CD4-positive, alpha-beta T cell (primary cell): Measurements from ENCODE around the gene P2RX2. TPM values are rescaled to one million over a fixed set of nuclear protein-coding genes. Genes with fewer than 3 reads are reported as not detected.

Experiments used
- ATAC-seq: fragments of 200-7000 bp; cut with Tn5 transposase; one replicate; pipeline ENCODE4 v1.10.0; 2022; ENCODE audit warnings: mild to moderate bottlenecking; ENCODE audit not compliant: poor library complexity
- CTCF ChIA-PET: fragments of 350-600 bp; sonication (Branson Sonifier 250); formaldehyde crosslinking; loops from one replicate; lab custom pipeline; 2021; ENCODE audit warnings: antibody characterized with exemption, inconsistent platforms; lab: Charles Lee
- POLR2A ChIA-PET: fragments of 350-600 bp; sonication (Branson Sonifier 250); formaldehyde crosslinking; loops from one replicate; lab custom pipeline; 2021; ENCODE audit warnings: antibody characterized with exemption, inconsistent platforms; lab: Charles Lee
- DNase-seq, 14 experiments: peaks; one replicate each; pipeline ENCODE4 v3.0.0-alpha.2; 2013 to 2020; ENCODE audit warnings: mixed read lengths in 2 of 14
- H3K27ac ChIP-seq, 2 donors: one replicate each; pipeline versions ENCODE4 v1.5.1 to v1.7.0; 2013; ENCODE audit warnings: low read length in 2 of 2, low read depth in 1 of 2, mild to moderate bottlenecking in 1 of 2
- H3K27me3 ChIP-seq, 2 experiments: 1 replicate in 1 of 2; 2 replicates in 1 of 2; pipeline versions ENCODE4 v1.6.1 to v1.7.0; 2013; ENCODE audit warnings: low read length in 2 of 2, control low read depth in 1 of 2, mild to moderate bottlenecking in 1 of 2, moderate library complexity in 1 of 2; ENCODE audit not compliant: insufficient read depth in 2 of 2, control insufficient read depth in 1 of 2
- H3K36me3 ChIP-seq: one replicate; pipeline ENCODE4 v1.6.1; 2013; ENCODE audit warnings: low read length, control low read depth; ENCODE audit not compliant: insufficient read depth
- H3K4me1 ChIP-seq: one replicate; pipeline ENCODE4 v1.6.1; 2013; ENCODE audit warnings: low read length, control low read depth; ENCODE audit not compliant: insufficient read depth
- H3K4me3 ChIP-seq: one replicate; pipeline ENCODE4 v1.5.1; 2013; ENCODE audit warnings: mild to moderate bottlenecking, low read length, moderate library complexity
- H3K9me3 ChIP-seq, 2 experiments: 1 replicate in 1 of 2; 2 replicates in 1 of 2; pipeline versions ENCODE4 v1.6.1 to v1.7.0; 2013; ENCODE audit warnings: low read length in 2 of 2, mild to moderate bottlenecking in 2 of 2, control low read depth in 1 of 2, moderate library complexity in 1 of 2; ENCODE audit not compliant: control insufficient read depth in 1 of 2, insufficient read depth in 1 of 2
- H3K27ac Mint-ChIP-seq: one replicate; pipeline ENCODE4 v1.8.0; 2020; ENCODE audit warnings: mixed read lengths
- H3K27me3 Mint-ChIP-seq: one replicate; pipeline ENCODE4 v1.8.0; 2021; ENCODE audit warnings: mixed read lengths
- H3K36me3 Mint-ChIP-seq: one replicate; pipeline ENCODE4 v1.8.0; 2021; ENCODE audit warnings: low read depth, mixed read lengths
- H3K4me1 Mint-ChIP-seq: one replicate; pipeline ENCODE4 v1.8.0; 2021; ENCODE audit warnings: low read depth, mixed read lengths
- H3K4me3 Mint-ChIP-seq: one replicate; pipeline ENCODE4 v1.8.0; 2020; ENCODE audit warnings: mild to moderate bottlenecking, mixed read lengths
- H3K9me3 Mint-ChIP-seq: one replicate; pipeline ENCODE4 v1.8.0; 2020; ENCODE audit warnings: mixed read lengths
- CTCF ChIP-seq: fragments of 200-600 bp; IDR thresholded peaks from one replicate; pipeline ENCODE4 v1.8.0; 2022; ENCODE audit warnings: antibody characterized with exemption, mild to moderate bottlenecking
- intact Hi-C, 2 experiments: fragments of 100-400 bp; cut with DNase I in 1 of 2; cut with micrococcal nuclease in 1 of 2; formaldehyde crosslinking; loops; one replicate each; pipeline versions ENCODE4 v1.15.1 to v1.9.0; 2023 to 2025; cut with DNase I, micrococcal nuclease
- microRNA-seq: library from miRNA; unstranded; fragments of <30 nt; microRNA quantifications from one replicate; pipeline ENCODE4 v1.2.0, GENCODE V29; 2021; ENCODE audit warnings: borderline microRNAs expressed, borderline replicate concordance
- total RNA-seq, 174 experiments: library from RNA in 2 of 174; stranded (reverse) in 2 of 174; gene quantifications; one replicate each; pipeline ENCODE4 v1.2.3 and lab custom pipeline; 2021 to 2026

P2RX2 gene
- total RNA-seq, 2 experiments from 2014 or later, result not detected

DNA sequence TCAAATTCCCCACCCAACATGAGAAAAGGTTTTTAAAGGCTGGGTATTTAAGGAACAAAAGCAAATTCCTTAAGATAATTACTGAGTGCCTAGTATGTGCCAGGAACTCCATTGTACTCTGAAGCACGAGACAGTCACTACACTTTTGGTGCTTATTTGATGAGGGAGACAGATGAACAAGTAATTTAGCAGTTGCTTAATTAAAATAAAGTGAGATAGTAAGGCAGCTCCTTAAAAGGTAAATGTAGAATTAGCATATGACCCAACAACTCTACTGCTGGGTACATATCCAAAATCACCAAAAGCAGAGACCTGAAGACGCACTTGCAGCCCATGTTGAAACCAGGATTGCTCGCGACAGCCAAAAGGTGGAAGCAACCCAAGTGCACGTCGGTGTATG lies 47.2 kb downstream of the P2RX2 start:
- no peak for TF ChIP-seq CTCF
- Mint-ChIP-seq H3K27me3 (no peaks in the 10 kb centered on the region), H3K36me3 (peaks cover 92% of the 10 kb centered on the region), H3K9me3 (no peaks in the 10 kb centered on the region), H3K4me1 (peaks cover 16% of the 10 kb centered on the region), H3K27ac (no peak overlapping the region), H3K4me3 (no peak overlapping the region)
- ChIA-PET CTCF (interaction anchor here (1.0 kb wide), 1 partner anchor 11 kb away, joined by 3 read pairs; no protein-coding TSS in a partner anchor), POLR2A (no interaction called here)
- H3K27me3 ChIP-seq, result no peaks in the 10 kb centered on the region
- no peak for DNase-seq
- no peak for ATAC-seq
- intact Hi-C loops, result no loop called here
- H3K27ac ChIP-seq, result no peak overlapping the region
- peaks cover 4% of the 10 kb centered on the region for H3K4me1 ChIP-seq
- H3K36me3 ChIP-seq, result peaks cover 85% of the 10 kb centered on the region
- no peaks in the 10 kb centered on the region for H3K9me3 ChIP-seq
- H3K4me3 ChIP-seq, result no peak overlapping the region

- intact Hi-C loops, result no loop called here
- Histone ChIP-seq H3K27me3 (no peaks in the 10 kb centered on the region), H3K36me3 (peaks cover 76% of the 10 kb centered on the region), H3K9me3 (no peaks in the 10 kb centered on the region), H3K27ac (no peak overlapping the region), H3K4me1 (peaks cover 7% of the 10 kb centered on the region), H3K4me3 (no peak overlapping the region)
- H3K4me3 Mint-ChIP-seq, result no peak overlapping the region
- peaks cover 87% of the 10 kb centered on the region for H3K36me3 Mint-ChIP-seq
- DNase-seq (no peak), ATAC-seq (no peak)
- peaks cover 4% of the 10 kb centered on the region for H3K4me1 Mint-ChIP-seq
- H3K27me3 Mint-ChIP-seq, result no peaks in the 10 kb centered on the region
- POLR2A ChIA-PET, result no interaction called here
- CTCF ChIA-PET, result no interaction called here
- H3K9me3 Mint-ChIP-seq, result no peaks in the 10 kb centered on the region
- TF ChIP-seq CTCF, result no peak
- no peak overlapping the region for H3K27ac Mint-ChIP-seq
Observed at GRCh38 chr12:132668191-132669088, 49.9 kb downstream of the P2RX2 start.

DNA sequence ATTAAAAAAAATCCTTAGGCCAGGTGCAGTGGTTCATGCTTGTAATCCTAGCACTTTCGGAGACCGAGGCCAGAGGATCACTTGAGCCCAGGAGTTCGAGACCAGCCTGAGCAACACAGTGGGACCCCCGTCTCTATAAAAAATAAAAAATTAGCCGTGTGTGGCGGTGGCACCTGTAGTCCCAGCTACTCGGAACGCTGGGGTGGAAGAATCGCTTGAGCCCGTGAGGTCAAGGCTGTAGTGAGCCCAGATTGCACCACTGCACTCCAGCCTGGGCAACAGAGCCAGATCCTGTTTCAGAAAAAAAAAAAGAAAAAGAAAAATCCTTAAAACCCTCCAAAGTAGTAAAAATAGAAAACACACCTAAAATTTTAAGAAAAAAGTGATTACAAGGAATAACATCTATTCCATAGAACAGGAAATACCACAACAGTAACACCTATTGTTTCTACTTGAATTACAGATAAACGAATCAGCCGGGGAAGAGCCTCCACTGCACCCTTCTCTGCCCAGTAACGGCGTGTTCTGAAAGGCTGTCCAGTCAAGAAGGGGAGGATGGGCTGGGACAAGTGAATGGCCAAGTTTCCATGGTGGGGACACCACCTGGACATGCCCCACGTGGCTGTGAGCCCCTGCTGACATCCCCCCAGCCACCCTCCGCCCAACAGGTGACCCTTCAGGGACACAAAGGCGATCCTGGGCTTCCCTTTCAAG lies 50.7 kb downstream of the P2RX2 start:
- POLR2A ChIA-PET, result no interaction called here
- no peak overlapping the region for H3K27ac ChIP-seq
- CTCF ChIA-PET, result no interaction called here
- peaks cover 71% of the 10 kb centered on the region for H3K36me3 ChIP-seq
- DNase-seq, result no peak
- no peak for ATAC-seq
- intact Hi-C loops, result no loop called here
- H3K36me3 Mint-ChIP-seq, result peaks cover 87% of the 10 kb centered on the region
- peaks cover 4% of the 10 kb centered on the region for H3K4me1 Mint-ChIP-seq
- no peaks in the 10 kb centered on the region for H3K9me3 ChIP-seq
- H3K27ac Mint-ChIP-seq, result no peak overlapping the region
- no peak for TF ChIP-seq CTCF
- no peak overlapping the region for H3K4me3 ChIP-seq
- no peaks in the 10 kb centered on the region for H3K27me3 Mint-ChIP-seq
- no peaks in the 10 kb centered on the region for H3K9me3 Mint-ChIP-seq
- no peaks in the 10 kb centered on the region for H3K27me3 ChIP-seq
- H3K4me3 Mint-ChIP-seq, result no peak overlapping the region
- peaks cover 7% of the 10 kb centered on the region for H3K4me1 ChIP-seq

Small RNAs within 50 kb of the gene (microRNA-seq; reads per million reads assigned to microRNA genes)
- gene MIR6763, result not detected

Other genes with a start within 250 kb of the P2RX2 start
- 10 to 100 TPM; 75.8 to 80.7 TPM for gene FBRSL1, start 128.6 kb upstream of the P2RX2 start, total RNA-seq
- gene LRCOL1, start 8.2 kb upstream of the P2RX2 start, total RNA-seq, result not detected
- gene POLE, start 68.6 kb downstream of the P2RX2 start, total RNA-seq, result 10 to 100 TPM; 41.8 to 46.1 TPM
- 1 to 10 TPM; 2.1 to 2.6 TPM for gene PXMP2, start 68.8 kb downstream of the P2RX2 start, total RNA-seq
- gene PGAM5, start 92.1 kb downstream of the P2RX2 start, total RNA-seq, result 10 to 100 TPM; 12.8 to 15.1 TPM
- 10 to 100 TPM; 61.7 to 65.7 TPM for gene ANKLE2, start 143.1 kb downstream of the P2RX2 start, total RNA-seq
- gene GOLGA3, start 210.1 kb downstream of the P2RX2 start, total RNA-seq, result 10 to 100 TPM; 31.5 to 34.0 TPM